GM10248 (cell line): ENCODE measurements around the gene C16orf82.

Source experiments
- CTCF ChIA-PET: fragments of 300-600 bp; sonication (Branson Sonifier 250); formaldehyde crosslinking; extraction: SDS; loops from one replicate; lab custom pipeline; 2021; ENCODE audit warnings: antibody characterized with exemption; lab: Yijun Ruan, JAX
- POLR2A ChIA-PET: fragments of 350-650 bp; sonication (Branson Sonifier 250); formaldehyde crosslinking; extraction: SDS; loops from one replicate; lab custom pipeline; 2020; ENCODE audit warnings: antibody characterized with exemption; lab: Yijun Ruan, JAX
- DNase-seq: peaks from one replicate; pipeline ENCODE4 v3.0.0; 2012; ENCODE audit errors: extremely low spot score
- CTCF ChIP-seq: IDR thresholded peaks from 2 replicates; pipeline ENCODE4 v1.5.1; 2012; ENCODE audit warnings: mild to moderate bottlenecking, low read depth; ENCODE audit errors: extremely low read depth, missing control alignments, control extremely low read depth

C16orf82 gene

DNA sequence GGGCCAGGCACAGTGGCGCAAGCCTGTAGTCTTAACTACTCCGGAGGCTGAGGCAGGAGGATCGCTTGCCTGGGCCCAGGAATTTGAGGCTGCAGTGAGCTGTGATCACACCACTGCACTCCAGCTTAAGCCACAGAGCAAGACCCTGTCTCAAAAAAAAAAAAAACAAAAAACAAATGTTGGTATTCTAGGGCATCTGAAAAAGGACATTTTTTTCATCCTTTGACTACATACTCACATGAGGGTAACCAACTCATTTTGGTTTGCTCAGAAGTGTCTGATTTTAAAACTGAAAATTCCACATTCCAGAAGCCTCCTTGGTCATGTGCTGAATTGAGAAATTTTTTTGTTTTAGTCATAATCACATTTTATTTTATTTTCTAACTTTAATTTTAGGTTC, 12.7 kb upstream of the C16orf82 start:
- POLR2A ChIA-PET, result interaction anchor here (0.6 kb wide), 1 partner anchor 544 kb away, joined by 5 read pairs; no protein-coding TSS in a partner anchor
- CTCF ChIA-PET, result no interaction called here
- no peak for DNase-seq
- TF ChIP-seq CTCF, result no peak

GRCh38 chr16:27058299-27058698, 8.4 kb upstream of the C16orf82 start:
- ChIA-PET POLR2A (no interaction called here), CTCF (no interaction called here)
- DNase-seq, result no peak
- TF ChIP-seq CTCF, result no peak

DNA sequence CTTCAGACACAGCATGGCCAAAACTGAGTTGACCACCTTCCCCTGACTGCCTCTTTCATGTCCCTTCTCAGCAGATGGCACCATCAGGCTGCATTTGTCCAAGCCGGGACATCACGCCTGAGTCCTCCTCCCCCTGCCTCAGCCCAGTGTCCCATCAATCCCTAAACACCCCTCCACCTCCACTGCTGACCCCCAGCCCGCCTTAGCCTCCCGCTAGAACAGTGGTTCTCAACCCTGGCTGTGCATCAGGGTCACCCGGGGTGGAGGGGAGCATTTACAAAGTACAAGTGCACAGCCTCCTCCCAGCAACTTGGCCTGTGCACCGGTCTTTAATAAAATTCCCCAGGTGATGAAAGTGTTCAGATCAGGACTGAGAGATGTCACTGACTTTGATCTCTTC, 4.0 kb downstream of the C16orf82 start:
- ChIA-PET CTCF (no interaction called here), POLR2A (no interaction called here)
- no peak for DNase-seq
- TF ChIP-seq CTCF, result no peak

DNA sequence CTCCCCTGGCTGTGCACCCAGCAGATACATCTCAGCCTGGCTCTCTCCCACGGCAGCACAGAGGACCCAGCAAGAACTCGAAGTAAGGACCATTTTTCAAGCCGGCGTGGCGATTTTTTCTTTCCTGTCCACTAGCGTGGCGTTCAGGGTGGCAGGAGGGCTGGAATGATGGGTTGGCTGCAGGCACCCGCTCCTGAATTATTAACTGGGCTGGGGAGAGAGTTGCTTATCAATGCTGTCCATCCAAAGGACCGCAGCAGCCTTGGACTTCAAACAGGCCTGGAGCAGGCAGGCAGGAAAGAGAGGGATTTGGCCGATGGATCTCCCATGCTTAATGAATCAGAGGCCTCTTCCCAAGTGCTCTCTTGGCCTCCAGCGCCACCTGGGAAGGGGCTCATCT, 7.0 kb downstream of the C16orf82 start:
- TF ChIP-seq CTCF, result no peak
- ChIA-PET CTCF (interaction anchor here (1.2 kb wide), 1 partner anchor 11 kb away, joined by 3 read pairs; no protein-coding TSS in a partner anchor), POLR2A (no interaction called here)
- no peak for DNase-seq

DNA sequence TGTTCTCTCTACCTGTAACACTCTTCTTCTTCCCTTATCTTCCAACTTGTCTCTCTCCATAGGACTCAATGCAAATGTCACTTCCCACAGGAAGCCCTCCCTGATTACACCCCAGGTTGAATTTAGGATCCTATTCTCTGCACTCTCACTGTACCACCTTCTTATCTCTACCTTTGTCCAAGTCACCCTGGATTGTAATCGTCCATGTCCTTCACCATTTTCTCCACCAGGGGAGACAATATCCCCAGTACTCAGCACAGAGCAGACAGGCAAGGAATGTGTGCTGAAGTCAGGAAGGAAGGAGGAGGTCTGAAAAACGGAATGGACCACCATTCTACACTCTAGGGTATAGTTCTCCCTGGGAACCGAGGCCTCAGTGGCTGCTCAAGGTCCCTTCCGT, 14.2 kb downstream of the C16orf82 start:
- ChIA-PET POLR2A (no interaction called here), CTCF (interaction anchor here (0.9 to 1.6 kb wide), 2 partner anchors 18 to 36 kb away, joined by 3 read pairs; no protein-coding TSS in a partner anchor)
- peak; percentile 14 for TF ChIP-seq CTCF
- no peak for DNase-seq

- ChIA-PET CTCF (interaction anchor here (1.2 kb wide), 1 partner anchor 26 kb away, joined by 3 read pairs; no protein-coding TSS in a partner anchor), POLR2A (no interaction called here)
- TF ChIP-seq CTCF, result no peak
- DNase-seq, result no peak
These were observed 17.1 kb downstream of the C16orf82 start for GRCh38 chr16:27083861-27084261.
